Measurements from ENCODE around the gene PDE8B. TPM values are rescaled to one million over a fixed set of nuclear protein-coding genes. Genes with fewer than 3 reads are reported as not detected.

The PDE8B gene
- total RNA-seq, 6 donors from 2014 or later: 5.8 to 21.9 (median 9.7) TPM

- ATAC-seq (ENCODE audit: low FRiP score in 2 of 2) (peak in 1 of 2 donors; percentile 22), DNase-seq (no peak)
- H3K27me3 ChIP-seq: no peaks in the 10 kb centered on the region
- TF ChIP-seq POLR2A (IDR thresholded peaks at IDR 0.05): no peak
- no peak for TF ChIP-seq POLR2AphosphoS5 (IDR thresholded peaks at IDR 0.05)
- TF ChIP-seq EP300 (IDR thresholded peaks at IDR 0.05): no peak
- TF ChIP-seq, protein P1, sequence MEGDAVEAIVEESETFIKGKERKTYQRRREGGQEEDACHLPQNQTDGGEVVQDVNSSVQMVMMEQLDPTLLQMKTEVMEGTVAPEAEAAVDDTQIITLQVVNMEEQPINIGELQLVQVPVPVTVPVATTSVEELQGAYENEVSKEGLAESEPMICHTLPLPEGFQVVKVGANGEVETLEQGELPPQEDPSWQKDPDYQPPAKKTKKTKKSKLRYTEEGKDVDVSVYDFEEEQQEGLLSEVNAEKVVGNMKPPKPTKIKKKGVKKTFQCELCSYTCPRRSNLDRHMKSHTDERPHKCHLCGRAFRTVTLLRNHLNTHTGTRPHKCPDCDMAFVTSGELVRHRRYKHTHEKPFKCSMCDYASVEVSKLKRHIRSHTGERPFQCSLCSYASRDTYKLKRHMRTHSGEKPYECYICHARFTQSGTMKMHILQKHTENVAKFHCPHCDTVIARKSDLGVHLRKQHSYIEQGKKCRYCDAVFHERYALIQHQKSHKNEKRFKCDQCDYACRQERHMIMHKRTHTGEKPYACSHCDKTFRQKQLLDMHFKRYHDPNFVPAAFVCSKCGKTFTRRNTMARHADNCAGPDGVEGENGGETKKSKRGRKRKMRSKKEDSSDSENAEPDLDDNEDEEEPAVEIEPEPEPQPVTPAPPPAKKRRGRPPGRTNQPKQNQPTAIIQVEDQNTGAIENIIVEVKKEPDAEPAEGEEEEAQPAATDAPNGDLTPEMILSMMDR (IDR thresholded peaks at IDR 0.05): no peak
- no peak overlapping the region for H3K27ac ChIP-seq
- H3K36me3 ChIP-seq: no peaks in the 10 kb centered on the region
- 67 to 68% methylated on average over 2 of the region's 2 CpGs for WGBS, 2 donors
- no peak overlapping the region for H3K4me3 ChIP-seq
- peaks cover 0 to 5% (median 0%) of the 10 kb centered on the region in 4 donors for H3K4me1 ChIP-seq
- no peaks in the 10 kb centered on the region for H3K9me3 ChIP-seq
Observed at GRCh38 chr5:77389746-77390145, 179.3 kb downstream of the PDE8B start.

GRCh38 chr5:77390221-77390620 is 179.7 kb downstream of the PDE8B start:
- DNase-seq (no peak), ATAC-seq (ENCODE audit: low FRiP score in 2 of 2) (no peak)
- Histone ChIP-seq H3K4me3 (no peak overlapping the region), H3K27me3 (no peaks in the 10 kb centered on the region), H3K36me3 (no peaks in the 10 kb centered on the region), H3K9me3 (no peaks in the 10 kb centered on the region), H3K4me1 (peaks cover 0 to 5% (median 0%) of the 10 kb centered on the region in 4 donors), H3K27ac (no peak overlapping the region)
- WGBS, 2 donors: 69 to 73% methylated on average over 3 of the region's 3 CpGs
- TF ChIP-seq, protein P1 (IDR thresholded peaks at IDR 0.05): no peak
- no peak for TF ChIP-seq POLR2AphosphoS5 (IDR thresholded peaks at IDR 0.05)
- TF ChIP-seq EP300 (IDR thresholded peaks at IDR 0.05): no peak
- no peak for TF ChIP-seq POLR2A (IDR thresholded peaks at IDR 0.05)

GRCh38 chr5:77390795-77391194 is 180.3 kb downstream of the PDE8B start:
- Histone ChIP-seq H3K27ac (no peak overlapping the region), H3K4me1 (peaks cover 0 to 5% (median 0%) of the 10 kb centered on the region in 4 donors), H3K4me3 (no peak overlapping the region), H3K27me3 (no peaks in the 10 kb centered on the region), H3K36me3 (no peaks in the 10 kb centered on the region), H3K9me3 (no peaks in the 10 kb centered on the region)
- WGBS, 2 donors: 82 to 88% methylated on average over 2 of the region's 2 CpGs
- DNase-seq: no peak
- TF ChIP-seq POLR2A (IDR thresholded peaks at IDR 0.05) (no peak), EP300 (IDR thresholded peaks at IDR 0.05) (no peak), POLR2AphosphoS5 (IDR thresholded peaks at IDR 0.05) (no peak)
- TF ChIP-seq, protein P1 (IDR thresholded peaks at IDR 0.05): no peak
- ATAC-seq (ENCODE audit: low FRiP score in 2 of 2): peak in 1 of 2 donors; percentile 40

GRCh38 chr5:77391240-77391765 is 180.8 kb downstream of the PDE8B start:
- H3K4me3 ChIP-seq: no peak overlapping the region
- H3K36me3 ChIP-seq: no peaks in the 10 kb centered on the region
- DNase-seq (no peak), ATAC-seq (ENCODE audit: low FRiP score in 2 of 2) (no peak)
- WGBS, 2 donors: 90 to 97% methylated on average over 9 to 10 of the region's 10 CpGs
- TF ChIP-seq POLR2A (IDR thresholded peaks at IDR 0.05) (no peak), EP300 (IDR thresholded peaks at IDR 0.05) (no peak), POLR2AphosphoS5 (IDR thresholded peaks at IDR 0.05) (no peak)
- TF ChIP-seq, protein P1 (IDR thresholded peaks at IDR 0.05): no peak
- H3K9me3 ChIP-seq: no peaks in the 10 kb centered on the region
- no peaks in the 10 kb centered on the region for H3K27me3 ChIP-seq
- H3K27ac ChIP-seq: no peak overlapping the region
- H3K4me1 ChIP-seq: peaks cover 0 to 5% (median 0%) of the 10 kb centered on the region in 4 donors
